ENCODE measurements around the gene GREM1.

GREM1 gene

DNA sequence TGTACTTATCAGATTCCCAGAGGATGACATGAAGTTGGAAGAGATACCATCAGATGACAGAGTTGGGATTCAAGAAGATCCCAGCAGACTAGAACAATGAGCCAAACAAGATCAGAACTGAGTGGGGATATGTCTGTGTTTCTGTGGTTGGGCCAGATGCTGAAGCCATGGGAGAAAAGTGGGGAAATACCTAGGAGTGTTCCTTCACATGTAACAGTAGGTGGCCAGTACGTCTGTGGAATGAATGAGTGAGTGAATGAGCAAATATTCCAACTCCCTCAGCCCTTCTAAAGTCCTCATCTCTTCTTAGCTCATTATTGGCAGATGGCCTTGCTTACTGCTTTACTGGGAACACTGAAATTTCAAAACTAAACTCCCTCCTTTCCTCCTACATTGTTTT lies 32.2 kb upstream of the GREM1 start:
- no peak overlapping the region for H3K4me3 ChIP-seq (ENCODE audit: low read depth, low read length)
- TF ChIP-seq, protein P1, sequence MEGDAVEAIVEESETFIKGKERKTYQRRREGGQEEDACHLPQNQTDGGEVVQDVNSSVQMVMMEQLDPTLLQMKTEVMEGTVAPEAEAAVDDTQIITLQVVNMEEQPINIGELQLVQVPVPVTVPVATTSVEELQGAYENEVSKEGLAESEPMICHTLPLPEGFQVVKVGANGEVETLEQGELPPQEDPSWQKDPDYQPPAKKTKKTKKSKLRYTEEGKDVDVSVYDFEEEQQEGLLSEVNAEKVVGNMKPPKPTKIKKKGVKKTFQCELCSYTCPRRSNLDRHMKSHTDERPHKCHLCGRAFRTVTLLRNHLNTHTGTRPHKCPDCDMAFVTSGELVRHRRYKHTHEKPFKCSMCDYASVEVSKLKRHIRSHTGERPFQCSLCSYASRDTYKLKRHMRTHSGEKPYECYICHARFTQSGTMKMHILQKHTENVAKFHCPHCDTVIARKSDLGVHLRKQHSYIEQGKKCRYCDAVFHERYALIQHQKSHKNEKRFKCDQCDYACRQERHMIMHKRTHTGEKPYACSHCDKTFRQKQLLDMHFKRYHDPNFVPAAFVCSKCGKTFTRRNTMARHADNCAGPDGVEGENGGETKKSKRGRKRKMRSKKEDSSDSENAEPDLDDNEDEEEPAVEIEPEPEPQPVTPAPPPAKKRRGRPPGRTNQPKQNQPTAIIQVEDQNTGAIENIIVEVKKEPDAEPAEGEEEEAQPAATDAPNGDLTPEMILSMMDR (IDR thresholded peaks at IDR 0.05; ENCODE audit: borderline replicate concordance, insufficient read depth, low read depth, low read length): no peak

DNA sequence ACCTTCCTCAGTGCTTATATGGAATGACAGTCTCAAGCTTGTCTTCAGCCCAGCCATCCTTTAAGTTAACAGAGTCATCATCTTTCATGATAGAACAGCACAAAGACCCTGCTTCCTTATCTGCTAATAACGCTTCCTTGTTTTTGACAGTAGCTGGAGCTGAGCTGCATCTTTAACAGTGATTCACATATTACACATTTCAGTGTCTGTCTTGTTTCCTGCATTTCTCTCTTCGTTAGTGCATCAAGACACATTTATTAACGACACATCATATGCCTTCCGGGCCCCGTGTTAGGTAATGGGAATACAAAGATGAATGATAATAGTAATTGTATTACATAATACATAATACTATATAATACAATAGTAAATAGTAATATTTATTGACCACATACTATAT lies 30.2 kb upstream of the GREM1 start:
- TF ChIP-seq, protein P1 (IDR thresholded peaks at IDR 0.05; ENCODE audit: borderline replicate concordance, insufficient read depth, low read depth, low read length): no peak
- H3K4me3 ChIP-seq (ENCODE audit: low read depth, low read length): no peak overlapping the region

DNA sequence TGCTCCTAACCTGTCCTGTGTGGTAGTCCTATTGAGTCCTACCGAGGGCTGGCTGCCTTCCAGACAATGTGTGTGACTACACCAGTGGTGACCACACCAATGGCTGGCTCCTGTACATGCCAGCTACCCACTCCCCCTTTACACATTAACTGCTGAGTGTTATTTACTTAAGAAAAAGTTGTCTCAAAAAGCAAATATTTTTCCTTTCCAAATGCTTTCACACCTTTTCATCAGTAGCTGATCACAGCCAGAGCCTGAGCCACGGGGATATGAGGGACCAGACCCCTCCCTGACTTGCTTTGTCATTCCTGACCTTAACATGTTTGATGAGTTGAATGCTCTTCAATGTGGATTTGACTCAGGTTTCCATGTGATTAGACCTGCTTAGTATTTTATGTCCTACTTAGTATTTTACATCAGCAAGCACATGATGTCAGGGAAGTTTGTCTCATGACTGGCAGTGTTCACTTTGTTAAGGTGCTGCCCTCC lies 29.6 kb upstream of the GREM1 start:
- TF ChIP-seq, protein P1 (IDR thresholded peaks at IDR 0.05; ENCODE audit: borderline replicate concordance, insufficient read depth, low read depth, low read length): no peak
- no peak overlapping the region for H3K4me3 ChIP-seq (ENCODE audit: low read depth, low read length)

DNA sequence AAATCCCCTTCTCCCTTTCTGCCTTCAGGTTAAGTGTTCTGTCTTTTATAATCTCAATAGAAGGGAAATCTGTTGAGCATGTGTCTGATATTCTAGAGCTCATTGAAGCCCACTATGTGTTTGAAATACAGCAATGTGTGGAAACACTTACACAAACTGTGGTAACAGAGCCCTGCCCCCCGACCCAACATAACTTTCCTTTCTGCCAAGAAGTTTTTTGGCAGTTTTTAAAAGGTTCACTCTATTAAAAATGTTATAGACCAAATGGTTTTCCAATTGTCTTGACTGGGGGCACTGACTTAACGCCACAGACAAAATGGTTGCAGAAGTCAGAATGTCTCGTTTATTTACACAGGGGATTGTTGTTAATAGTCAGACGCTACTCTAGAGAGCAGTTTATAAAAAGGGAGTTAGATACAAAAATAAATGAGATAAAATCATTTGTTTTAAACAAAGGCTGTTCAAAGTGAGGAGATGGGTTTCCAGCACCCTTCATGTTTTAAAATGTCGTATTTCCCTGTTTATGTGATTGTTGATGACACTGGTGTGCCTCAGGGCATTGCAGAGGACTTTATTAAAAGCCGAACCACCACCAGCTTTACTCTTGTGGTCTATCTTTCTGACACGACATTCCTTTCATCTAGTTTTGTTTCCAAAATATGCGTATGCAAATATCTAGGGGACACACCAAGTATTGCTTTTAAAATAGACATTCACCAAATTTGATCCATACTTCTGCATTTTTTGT lies 26.7 kb upstream of the GREM1 start:
- TF ChIP-seq, protein P1 (IDR thresholded peaks at IDR 0.05; ENCODE audit: borderline replicate concordance, insufficient read depth, low read depth, low read length): no peak
- no peak overlapping the region for H3K4me3 ChIP-seq (ENCODE audit: low read depth, low read length)

DNA sequence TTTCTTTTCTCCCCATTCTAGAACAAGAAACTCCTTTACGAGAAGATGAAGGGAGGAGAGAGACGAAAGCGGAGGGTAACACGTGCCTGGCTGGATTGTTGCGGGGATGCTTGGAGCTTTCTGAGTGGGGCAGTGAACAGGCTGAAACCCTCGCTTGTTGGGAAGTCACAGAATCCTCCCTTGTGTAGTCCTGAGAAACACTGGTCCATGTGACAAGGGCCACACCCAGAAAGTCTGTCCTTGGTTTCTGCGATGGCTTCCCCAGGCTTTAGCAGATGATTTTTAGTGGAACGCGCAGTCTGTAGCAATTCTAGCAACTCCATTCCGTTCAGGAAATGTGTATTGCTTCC lies 26.1 kb upstream of the GREM1 start:
- H3K4me3 ChIP-seq (ENCODE audit: low read depth, low read length): no peak overlapping the region
- TF ChIP-seq, protein P1 (IDR thresholded peaks at IDR 0.05; ENCODE audit: borderline replicate concordance, insufficient read depth, low read depth, low read length): no peak

DNA sequence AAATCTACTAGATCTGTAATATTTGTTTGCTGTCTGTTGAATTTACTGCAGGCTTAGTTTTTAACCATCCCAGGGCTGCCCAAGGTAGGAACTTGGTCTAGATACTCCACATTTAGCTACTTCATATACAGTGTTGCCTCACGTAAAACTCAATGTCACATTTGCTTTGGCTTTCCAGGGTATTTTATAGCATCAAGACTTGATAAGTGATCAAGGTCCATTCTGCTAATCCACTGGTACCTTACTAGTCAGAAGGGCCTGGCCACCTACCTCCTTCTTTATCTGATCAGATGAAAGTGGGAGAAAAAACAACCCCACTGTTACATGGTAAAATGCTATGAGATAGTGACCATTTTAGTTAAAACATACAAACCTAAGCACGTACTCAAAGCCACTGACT lies 25.5 kb upstream of the GREM1 start:
- TF ChIP-seq, protein P1 (IDR thresholded peaks at IDR 0.05; ENCODE audit: borderline replicate concordance, insufficient read depth, low read depth, low read length): no peak
- no peak overlapping the region for H3K4me3 ChIP-seq (ENCODE audit: low read depth, low read length)

Measured in GM12875 (cell line).